COLO668 (cell line): ENCODE data around the gene LHCGR.
"Not testable (repeated sequence)": the region's sequence is repeated elsewhere in the genome, so short reads cannot be mapped to it uniquely, and the experiment has no call there.

ENCODE experiments used
- DNase-seq: peaks from one replicate; lab custom pipeline; 2025; ENCODE audit not compliant: unreplicated experiment; lab: John Stamatoyannopoulos, UW

The LHCGR gene

GRCh38 chr2:48713647-48714046 is 41.9 kb downstream of the LHCGR start:
- no peak for DNase-seq

GRCh38 chr2:48712151-48712550 is 43.4 kb downstream of the LHCGR start:
- DNase-seq: no peak

- DNase-seq: no peak
Observed at GRCh38 chr2:48711343-48711742, 44.2 kb downstream of the LHCGR start.

GRCh38 chr2:48709096-48710034 is 46.2 kb downstream of the LHCGR start:
- no peak for DNase-seq

GRCh38 chr2:48707466-48707865 is 48.1 kb downstream of the LHCGR start:
- DNase-seq: peak; percentile 28

- not testable (repeated sequence) for DNase-seq
Observed at GRCh38 chr2:48703621-48704020, 51.9 kb downstream of the LHCGR start.

GRCh38 chr2:48699348-48699930 is 56.1 kb downstream of the LHCGR start:
- DNase-seq: no peak

- no peak for DNase-seq
Observed at GRCh38 chr2:48696881-48697280, 58.6 kb downstream of the LHCGR start.

- DNase-seq: no peak
Observed at GRCh38 chr2:48695991-48696390, 59.5 kb downstream of the LHCGR start.

GRCh38 chr2:48694149-48694548 is 61.4 kb downstream of the LHCGR start:
- no peak for DNase-seq

- DNase-seq: no peak
Observed at GRCh38 chr2:48693645-48694044, 61.9 kb downstream of the LHCGR start.

GRCh38 chr2:48693066-48693465 is 62.5 kb downstream of the LHCGR start:
- DNase-seq: no peak

GRCh38 chr2:48691935-48692691 is 63.4 kb downstream of the LHCGR start:
- DNase-seq: no peak

GRCh38 chr2:48685126-48685525 is 70.4 kb downstream of the LHCGR start:
- no peak for DNase-seq

GRCh38 chr2:48677450-48677849 is 78.1 kb downstream of the LHCGR start:
- DNase-seq: no peak

GRCh38 chr2:48674933-48675332 is 80.6 kb downstream of the LHCGR start:
- DNase-seq: no peak

GRCh38 chr2:48673581-48673980 is 81.9 kb downstream of the LHCGR start:
- no peak for DNase-seq

GRCh38 chr2:48668992-48669391 is 86.5 kb downstream of the LHCGR start:
- no peak for DNase-seq

GRCh38 chr2:48651158-48651790 is 104.2 kb downstream of the LHCGR start:
- DNase-seq: no peak

- DNase-seq: no peak
Observed at GRCh38 chr2:48638261-48638660, 117.3 kb downstream of the LHCGR start.
